ENCODE data around the gene PPFIA2. TPM values are rescaled to one million over a fixed set of nuclear protein-coding genes. Genes with fewer than 3 reads are reported as not detected.
"Not testable (repeated sequence)": the region's sequence is repeated elsewhere in the genome, so short reads cannot be mapped to it uniquely, and the experiment has no call there.

PPFIA2 gene
- total RNA-seq, 1 donor from 2014 or later = 1.0 TPM

DNA sequence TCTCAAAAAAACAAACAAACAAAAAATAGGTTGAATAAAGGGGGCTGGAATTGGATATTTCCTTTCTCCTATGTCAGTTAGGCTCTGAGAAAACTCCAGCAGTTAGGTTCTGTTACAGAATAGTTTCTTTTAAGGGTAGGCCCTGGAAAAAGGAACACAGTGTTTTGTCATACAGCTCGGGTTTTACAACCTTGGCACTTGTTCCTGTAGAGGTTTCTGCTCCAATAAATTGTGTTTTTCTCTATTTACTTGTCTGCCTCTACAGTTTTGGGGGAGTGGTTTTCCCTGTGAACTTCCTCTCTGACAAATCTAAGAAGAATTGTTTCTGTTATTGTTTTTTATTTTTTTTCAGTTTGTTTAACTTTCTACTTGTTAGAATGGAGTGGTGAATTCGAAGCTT is 513.7 kb downstream of the PPFIA2 start:
- no peak overlapping the region for H3K4me3 ChIP-seq (ENCODE audit: low read length in 3 of 3)
- H3K4me1 ChIP-seq (ENCODE audit: control insufficient read depth in 3 of 3, insufficient read depth in 3 of 3, low read length in 3 of 3) = no peaks in the 10 kb centered on the region
- no peaks in the 10 kb centered on the region for H3K36me3 ChIP-seq (ENCODE audit: control insufficient read depth in 3 of 3, insufficient read depth in 3 of 3, low read length in 3 of 3)
- H3K9me3 ChIP-seq (ENCODE audit: control insufficient read depth in 3 of 3, low read length in 3 of 3) = no peaks in the 10 kb centered on the region
- H3K27ac ChIP-seq (ENCODE audit: low read depth, low read length) = no peak overlapping the region
- H3K27me3 ChIP-seq (ENCODE audit: control insufficient read depth in 3 of 3, insufficient read depth in 3 of 3, low read length in 3 of 3) = no peaks in the 10 kb centered on the region
- no peak overlapping the region for H3K9ac ChIP-seq (ENCODE audit: low read depth in 1 of 3, low read length in 3 of 3)

DNA sequence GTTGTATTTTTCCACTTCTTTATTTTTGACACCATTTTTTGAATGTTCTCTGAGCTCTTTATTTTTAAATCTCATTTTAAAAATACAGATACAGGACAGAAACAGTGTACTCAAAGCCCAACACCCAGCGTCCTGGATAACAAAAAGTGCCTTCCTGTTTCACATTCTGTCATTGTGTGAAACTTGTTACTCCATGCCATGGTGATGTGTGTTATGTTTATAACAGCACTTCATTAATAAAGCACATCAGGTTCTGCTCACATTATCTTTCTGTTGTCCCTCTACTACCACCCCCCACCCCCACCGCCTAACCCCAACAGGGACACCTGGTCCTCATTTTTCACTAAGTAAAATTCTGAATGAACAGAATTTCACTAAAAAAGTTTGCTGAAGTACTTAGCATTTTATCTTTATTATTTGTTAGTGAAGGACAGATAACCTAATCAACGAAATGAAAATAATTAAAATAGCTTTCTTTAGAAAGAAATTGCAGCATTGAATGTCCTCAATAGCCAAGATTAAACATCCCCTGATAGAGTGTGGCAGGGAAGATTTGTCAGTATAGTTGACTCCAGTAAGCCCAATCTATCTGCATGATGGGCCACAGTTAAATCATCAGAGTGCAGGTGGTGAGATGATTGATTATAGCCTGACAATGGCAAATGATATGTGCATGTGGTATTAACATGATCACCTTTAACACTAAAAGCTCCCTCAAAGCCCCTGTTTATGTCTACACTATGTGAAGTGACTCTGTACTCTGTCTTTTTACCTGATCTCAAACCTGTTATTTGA is 527.4 kb downstream of the PPFIA2 start:
- no peak overlapping the region for H3K9ac ChIP-seq (ENCODE audit: low read depth in 1 of 3, low read length in 3 of 3)
- H3K4me1 ChIP-seq (ENCODE audit: control insufficient read depth in 3 of 3, insufficient read depth in 3 of 3, low read length in 3 of 3) = no peaks in the 10 kb centered on the region
- peaks cover 0 to 9% (median 6%) of the 10 kb centered on the region in 3 donors for H3K36me3 ChIP-seq (ENCODE audit: control insufficient read depth in 3 of 3, insufficient read depth in 3 of 3, low read length in 3 of 3)
- no peaks in the 10 kb centered on the region for H3K9me3 ChIP-seq (ENCODE audit: control insufficient read depth in 3 of 3, low read length in 3 of 3)
- no peak overlapping the region for H3K27ac ChIP-seq (ENCODE audit: low read depth, low read length)
- no peaks in the 10 kb centered on the region for H3K27me3 ChIP-seq (ENCODE audit: control insufficient read depth in 3 of 3, insufficient read depth in 3 of 3, low read length in 3 of 3)
- H3K4me3 ChIP-seq (ENCODE audit: low read length in 3 of 3) = no peak overlapping the region

DNA sequence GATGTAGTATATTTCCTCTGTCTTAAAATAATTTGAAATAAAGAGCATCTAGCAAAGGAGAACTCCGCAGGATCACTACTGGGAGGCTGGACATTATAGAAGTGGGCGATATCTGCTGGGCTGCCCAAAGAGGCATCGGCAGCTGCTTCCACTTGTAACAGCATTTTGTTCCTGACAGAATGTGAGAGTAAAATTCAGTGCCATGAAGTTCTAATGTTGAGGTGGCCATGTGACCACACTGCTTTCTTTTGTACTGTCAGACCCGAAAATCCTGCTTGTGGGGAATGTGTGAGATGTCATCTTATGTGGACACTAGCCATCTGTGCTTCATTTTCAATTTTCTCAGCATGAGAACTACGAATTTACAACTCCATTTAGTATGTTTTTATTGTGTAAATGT is 529.4 kb downstream of the PPFIA2 start:
- H3K36me3 ChIP-seq (ENCODE audit: control insufficient read depth in 3 of 3, insufficient read depth in 3 of 3, low read length in 3 of 3) = peaks cover 0 to 9% (median 6%) of the 10 kb centered on the region in 3 donors
- no peak overlapping the region for H3K4me3 ChIP-seq (ENCODE audit: low read length in 3 of 3)
- no peaks in the 10 kb centered on the region for H3K9me3 ChIP-seq (ENCODE audit: control insufficient read depth in 3 of 3, low read length in 3 of 3)
- no peaks in the 10 kb centered on the region for H3K27me3 ChIP-seq (ENCODE audit: control insufficient read depth in 3 of 3, insufficient read depth in 3 of 3, low read length in 3 of 3)
- H3K9ac ChIP-seq (ENCODE audit: low read depth in 1 of 3, low read length in 3 of 3) = no peak overlapping the region
- H3K4me1 ChIP-seq (ENCODE audit: control insufficient read depth in 3 of 3, insufficient read depth in 3 of 3, low read length in 3 of 3) = no peaks in the 10 kb centered on the region
- no peak overlapping the region for H3K27ac ChIP-seq (ENCODE audit: low read depth, low read length)

DNA sequence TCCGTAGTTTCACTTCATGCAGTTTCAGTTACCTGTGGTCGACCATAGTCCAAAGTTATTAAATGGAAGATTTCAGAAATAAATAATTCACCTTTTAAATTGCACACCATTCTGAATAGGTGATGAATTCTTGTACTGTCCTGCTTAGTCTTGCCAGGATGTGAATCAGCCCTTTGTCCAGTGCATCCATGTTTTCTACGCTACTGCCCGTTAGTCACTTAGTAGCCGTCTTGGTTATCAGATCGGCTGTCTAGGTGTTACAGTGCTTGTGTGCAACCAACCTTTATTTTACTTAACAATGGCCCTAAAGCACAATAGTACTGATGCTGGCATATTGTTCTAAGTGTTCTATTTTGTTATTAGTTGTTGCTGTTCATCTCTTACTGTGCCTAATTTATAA is 534.5 kb downstream of the PPFIA2 start:
- no peaks in the 10 kb centered on the region for H3K4me1 ChIP-seq (ENCODE audit: control insufficient read depth in 3 of 3, insufficient read depth in 3 of 3, low read length in 3 of 3)
- H3K9me3 ChIP-seq (ENCODE audit: control insufficient read depth in 3 of 3, low read length in 3 of 3) = no peaks in the 10 kb centered on the region
- H3K4me3 ChIP-seq (ENCODE audit: low read length in 3 of 3) = no peak overlapping the region
- no peaks in the 10 kb centered on the region for H3K36me3 ChIP-seq (ENCODE audit: control insufficient read depth in 3 of 3, insufficient read depth in 3 of 3, low read length in 3 of 3)
- no peak overlapping the region for H3K27ac ChIP-seq (ENCODE audit: low read depth, low read length)
- no peak overlapping the region for H3K9ac ChIP-seq (ENCODE audit: low read depth in 1 of 3, low read length in 3 of 3)
- no peaks in the 10 kb centered on the region for H3K27me3 ChIP-seq (ENCODE audit: control insufficient read depth in 3 of 3, insufficient read depth in 3 of 3, low read length in 3 of 3)

DNA sequence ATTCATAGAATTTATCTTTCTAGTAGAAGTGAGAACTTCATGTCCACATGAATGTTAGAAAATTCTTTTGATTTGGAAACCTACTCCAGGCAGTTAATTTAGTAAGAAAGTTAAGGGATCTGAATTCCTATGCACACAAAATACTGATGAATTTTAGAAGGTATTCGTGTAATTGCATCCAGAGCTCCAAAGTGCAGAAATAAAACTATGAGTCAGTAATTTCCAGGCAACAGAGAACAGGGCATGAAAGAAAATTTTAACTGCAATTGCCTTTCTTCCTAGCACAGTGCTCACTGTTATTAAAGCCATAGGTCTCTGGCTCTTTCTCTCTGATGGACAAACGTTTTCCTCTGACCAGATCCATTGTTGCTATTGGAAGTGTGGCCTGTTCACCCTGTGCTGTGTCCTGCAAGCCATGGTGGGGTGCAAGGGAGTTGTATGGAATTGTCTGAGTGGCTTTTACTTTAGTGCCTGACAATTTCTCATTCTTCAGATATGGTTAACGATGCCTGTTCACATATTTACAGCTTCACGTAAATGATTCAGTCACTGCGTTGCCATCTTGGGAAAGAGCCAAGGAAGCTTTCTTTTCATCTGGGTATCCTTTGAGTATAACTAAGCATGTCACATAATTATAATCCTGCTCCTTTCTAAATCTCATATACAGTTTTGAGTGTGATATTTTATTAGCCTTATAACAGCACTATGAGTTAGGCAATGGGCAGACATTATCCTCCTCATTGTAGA is 536.1 kb downstream of the PPFIA2 start:
- Histone ChIP-seq H3K36me3 (ENCODE audit: control insufficient read depth in 3 of 3, insufficient read depth in 3 of 3, low read length in 3 of 3) (no peaks in the 10 kb centered on the region), H3K4me3 (ENCODE audit: low read length in 3 of 3) (no peak overlapping the region), H3K27ac (ENCODE audit: low read depth, low read length) (no peak overlapping the region), H3K9me3 (ENCODE audit: control insufficient read depth in 3 of 3, low read length in 3 of 3) (no peaks in the 10 kb centered on the region), H3K27me3 (ENCODE audit: control insufficient read depth in 3 of 3, insufficient read depth in 3 of 3, low read length in 3 of 3) (no peaks in the 10 kb centered on the region), H3K9ac (ENCODE audit: low read depth in 1 of 3, low read length in 3 of 3) (no peak overlapping the region), H3K4me1 (ENCODE audit: control insufficient read depth in 3 of 3, insufficient read depth in 3 of 3, low read length in 3 of 3) (no peaks in the 10 kb centered on the region)

DNA sequence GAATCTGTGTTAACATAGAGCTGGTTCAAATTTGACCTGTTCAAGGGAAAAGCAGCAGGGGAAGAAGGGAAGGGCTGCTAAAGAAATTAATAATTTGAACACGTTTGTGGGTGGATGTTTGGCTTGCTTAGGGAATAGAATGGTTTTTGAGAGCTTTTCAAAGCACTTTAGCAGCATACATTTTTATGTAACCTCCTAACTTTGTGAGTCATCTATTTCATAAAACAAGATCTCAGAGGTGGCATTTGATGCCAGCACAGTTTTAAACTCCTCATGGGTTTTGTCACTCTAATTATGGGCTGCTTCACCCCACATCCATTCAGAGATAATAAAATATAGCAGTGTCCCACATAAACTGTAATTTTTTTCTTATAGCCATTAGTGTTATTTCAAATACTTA is 537.5 kb downstream of the PPFIA2 start:
- H3K27me3 ChIP-seq (ENCODE audit: control insufficient read depth in 3 of 3, insufficient read depth in 3 of 3, low read length in 3 of 3) = no peaks in the 10 kb centered on the region
- H3K9me3 ChIP-seq (ENCODE audit: control insufficient read depth in 3 of 3, low read length in 3 of 3) = no peaks in the 10 kb centered on the region
- H3K4me3 ChIP-seq (ENCODE audit: low read length in 3 of 3) = no peak overlapping the region
- peaks cover 0 to 3% (median 0%) of the 10 kb centered on the region in 3 donors for H3K36me3 ChIP-seq (ENCODE audit: control insufficient read depth in 3 of 3, insufficient read depth in 3 of 3, low read length in 3 of 3)
- H3K9ac ChIP-seq (ENCODE audit: low read depth in 1 of 3, low read length in 3 of 3) = no peak overlapping the region
- no peak overlapping the region for H3K27ac ChIP-seq (ENCODE audit: low read depth, low read length)
- no peaks in the 10 kb centered on the region for H3K4me1 ChIP-seq (ENCODE audit: control insufficient read depth in 3 of 3, insufficient read depth in 3 of 3, low read length in 3 of 3)

DNA sequence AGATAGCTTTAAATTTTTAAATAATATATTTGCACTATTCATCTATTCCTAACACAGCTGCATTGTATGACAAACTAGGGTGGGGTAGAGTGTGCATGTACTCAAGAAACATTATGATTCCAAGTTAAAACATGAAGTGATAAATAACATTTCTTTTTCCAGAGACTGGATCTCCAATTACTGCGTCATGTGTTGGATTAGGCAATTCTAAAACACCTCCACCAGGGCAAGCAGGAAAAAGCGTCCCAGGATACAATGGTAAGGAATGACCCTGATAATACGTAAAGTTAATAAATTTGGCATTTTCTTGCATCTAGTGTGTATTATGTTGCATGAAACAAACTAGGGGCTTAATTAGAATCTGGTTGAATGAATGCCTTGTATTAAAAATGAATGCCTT is 542.4 kb downstream of the PPFIA2 start:
- no peaks in the 10 kb centered on the region for H3K9me3 ChIP-seq (ENCODE audit: control insufficient read depth in 3 of 3, low read length in 3 of 3)
- H3K9ac ChIP-seq (ENCODE audit: low read depth in 1 of 3, low read length in 3 of 3) = no peak overlapping the region
- no peaks in the 10 kb centered on the region for H3K27me3 ChIP-seq (ENCODE audit: control insufficient read depth in 3 of 3, insufficient read depth in 3 of 3, low read length in 3 of 3)
- H3K4me1 ChIP-seq (ENCODE audit: control insufficient read depth in 3 of 3, insufficient read depth in 3 of 3, low read length in 3 of 3) = no peaks in the 10 kb centered on the region
- H3K4me3 ChIP-seq (ENCODE audit: low read length in 3 of 3) = no peak overlapping the region
- H3K36me3 ChIP-seq (ENCODE audit: control insufficient read depth in 3 of 3, insufficient read depth in 3 of 3, low read length in 3 of 3) = peaks cover 0 to 3% (median 3%) of the 10 kb centered on the region in 3 donors
- H3K27ac ChIP-seq (ENCODE audit: low read depth, low read length) = no peak overlapping the region

DNA sequence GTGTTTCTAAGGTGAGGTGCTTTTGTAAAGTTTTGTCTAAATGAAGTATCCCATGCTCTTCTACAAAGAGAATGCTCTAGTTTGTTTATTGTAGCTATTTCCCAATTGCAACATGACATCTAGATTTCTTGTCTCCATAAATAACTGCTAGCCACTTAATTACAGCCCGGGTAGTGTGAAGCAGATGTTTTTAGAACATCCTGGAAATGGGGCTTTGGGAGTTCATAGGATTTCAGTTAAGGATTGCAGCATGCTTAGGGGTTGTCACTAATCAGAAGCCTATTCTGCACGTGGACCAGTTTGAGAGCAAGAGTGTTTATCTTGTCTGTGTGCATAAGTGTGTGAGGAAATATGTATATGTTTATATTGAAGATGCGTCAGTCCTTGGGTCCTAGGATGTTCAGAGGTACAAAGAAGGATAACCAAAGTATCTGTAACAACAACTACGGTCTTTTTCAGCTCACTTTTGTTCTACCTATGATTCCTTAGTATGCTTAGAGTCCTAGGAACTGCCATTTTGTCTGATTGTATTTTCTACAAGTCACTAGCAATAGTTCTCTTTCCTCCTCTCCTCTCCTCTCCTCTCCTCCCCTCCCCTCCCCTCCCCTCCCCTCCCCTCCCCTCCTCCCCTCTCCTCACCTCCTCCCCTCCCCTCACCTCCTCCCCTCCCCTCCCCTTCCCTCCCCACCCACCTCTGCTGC is 546.0 kb downstream of the PPFIA2 start:
- H3K36me3 ChIP-seq (ENCODE audit: control insufficient read depth in 3 of 3, insufficient read depth in 3 of 3, low read length in 3 of 3) = peaks cover 0 to 3% (median 3%) of the 10 kb centered on the region in 3 donors
- H3K9me3 ChIP-seq (ENCODE audit: control insufficient read depth in 3 of 3, low read length in 3 of 3) = no peaks in the 10 kb centered on the region
- H3K4me3 ChIP-seq (ENCODE audit: low read length in 3 of 3) = no peak overlapping the region
- no peak overlapping the region for H3K9ac ChIP-seq (ENCODE audit: low read depth in 1 of 3, low read length in 3 of 3)
- H3K27ac ChIP-seq (ENCODE audit: low read depth, low read length) = no peak overlapping the region
- H3K27me3 ChIP-seq (ENCODE audit: control insufficient read depth in 3 of 3, insufficient read depth in 3 of 3, low read length in 3 of 3) = no peaks in the 10 kb centered on the region
- H3K4me1 ChIP-seq (ENCODE audit: control insufficient read depth in 3 of 3, insufficient read depth in 3 of 3, low read length in 3 of 3) = no peaks in the 10 kb centered on the region

DNA sequence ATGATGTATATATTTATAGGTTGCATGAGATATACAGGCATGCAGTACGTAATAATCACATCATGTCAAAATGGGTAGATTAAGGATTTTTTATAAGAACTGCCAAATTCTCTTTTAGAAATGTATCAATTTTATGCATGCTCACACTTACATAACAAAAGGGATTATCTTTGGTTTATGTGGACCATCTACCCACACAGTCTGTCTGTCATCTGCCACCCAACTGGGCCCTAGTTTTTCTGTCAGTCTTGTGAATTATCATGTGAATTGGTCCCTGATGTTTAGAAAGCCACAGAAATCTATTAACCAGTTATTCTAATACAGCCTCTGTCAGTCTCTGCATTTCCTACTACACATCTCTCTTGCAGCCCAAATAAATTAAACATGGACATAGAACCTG is 547.8 kb downstream of the PPFIA2 start:
- H3K36me3 ChIP-seq (ENCODE audit: control insufficient read depth in 3 of 3, insufficient read depth in 3 of 3, low read length in 3 of 3) = peaks cover 0 to 3% (median 0%) of the 10 kb centered on the region in 3 donors
- H3K27me3 ChIP-seq (ENCODE audit: control insufficient read depth in 3 of 3, insufficient read depth in 3 of 3, low read length in 3 of 3) = no peaks in the 10 kb centered on the region
- H3K9me3 ChIP-seq (ENCODE audit: control insufficient read depth in 3 of 3, low read length in 3 of 3) = no peaks in the 10 kb centered on the region
- H3K4me3 ChIP-seq (ENCODE audit: low read length in 3 of 3) = no peak overlapping the region
- H3K4me1 ChIP-seq (ENCODE audit: control insufficient read depth in 3 of 3, insufficient read depth in 3 of 3, low read length in 3 of 3) = no peaks in the 10 kb centered on the region
- no peak overlapping the region for H3K9ac ChIP-seq (ENCODE audit: low read depth in 1 of 3, low read length in 3 of 3)
- H3K27ac ChIP-seq (ENCODE audit: low read depth, low read length) = no peak overlapping the region

DNA sequence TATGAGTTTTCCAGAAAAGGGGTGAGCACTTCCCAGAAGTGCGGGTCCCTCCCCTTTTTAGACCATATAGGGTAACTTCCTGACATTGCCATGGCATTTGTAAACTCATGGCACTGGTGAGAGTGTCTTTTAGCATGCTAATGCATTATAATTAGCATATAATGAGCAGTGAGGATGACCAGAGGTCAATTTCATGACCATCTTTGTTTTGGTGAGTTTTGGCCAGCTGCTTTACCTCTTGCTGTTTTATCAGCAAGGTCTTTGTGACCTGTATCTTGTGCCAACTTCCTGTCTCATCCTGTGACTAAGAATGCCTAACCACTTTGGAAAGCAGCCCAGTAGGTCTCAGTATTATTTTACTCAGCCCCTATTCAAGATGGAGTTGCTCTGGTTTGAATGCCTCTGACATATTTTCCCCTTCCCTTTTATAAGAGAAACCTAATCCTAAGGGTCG is 549.4 kb downstream of the PPFIA2 start:
- not testable (repeated sequence) for H3K27ac ChIP-seq (ENCODE audit: low read depth, low read length); H3K9ac ChIP-seq (ENCODE audit: low read depth in 1 of 3, low read length in 3 of 3); H3K27me3 ChIP-seq (ENCODE audit: control insufficient read depth in 3 of 3, insufficient read depth in 3 of 3, low read length in 3 of 3); H3K4me3 ChIP-seq (ENCODE audit: low read length in 3 of 3); H3K9me3 ChIP-seq (ENCODE audit: control insufficient read depth in 3 of 3, low read length in 3 of 3); H3K4me1 ChIP-seq (ENCODE audit: control insufficient read depth in 3 of 3, insufficient read depth in 3 of 3, low read length in 3 of 3); H3K36me3 ChIP-seq (ENCODE audit: control insufficient read depth in 3 of 3, insufficient read depth in 3 of 3, low read length in 3 of 3)
